G401.6 (cell line): ENCODE measurements around the gene RNF123.

ENCODE experiments used
- FAIRE-seq: peaks from 2 replicates; lab custom pipeline; 2012; peaks lifted over from hg19 to GRCh38; lab: Jason Lieb, UNC

The RNF123 gene

GRCh38 chr3:49659756-49660155 is 29.6 kb upstream of the RNF123 start:
- FAIRE-seq, result no peak

GRCh38 chr3:49661281-49661680 is 28.1 kb upstream of the RNF123 start:
- no peak for FAIRE-seq

GRCh38 chr3:49662021-49662420 is 27.3 kb upstream of the RNF123 start:
- no peak for FAIRE-seq

- no peak for FAIRE-seq
These were observed 26.5 kb upstream of the RNF123 start for GRCh38 chr3:49662720-49663413.

- FAIRE-seq, result no peak
These were observed 25.5 kb upstream of the RNF123 start for GRCh38 chr3:49663831-49664230.

GRCh38 chr3:49664300-49664699 is 25.1 kb upstream of the RNF123 start:
- FAIRE-seq, result no peak

- no peak for FAIRE-seq
These were observed 23.4 kb upstream of the RNF123 start for GRCh38 chr3:49665822-49666519.

GRCh38 chr3:49666592-49666991 is 22.8 kb upstream of the RNF123 start:
- no peak for FAIRE-seq

- FAIRE-seq, result no peak
These were observed 21.5 kb upstream of the RNF123 start for GRCh38 chr3:49667701-49668413.

- no peak for FAIRE-seq
These were observed 21.0 kb upstream of the RNF123 start for GRCh38 chr3:49668414-49668797.

GRCh38 chr3:49668861-49669260 is 20.5 kb upstream of the RNF123 start:
- no peak for FAIRE-seq

- FAIRE-seq, result no peak
These were observed 20.0 kb upstream of the RNF123 start for GRCh38 chr3:49669352-49669751.

- FAIRE-seq, result no peak
These were observed 18.4 kb upstream of the RNF123 start for GRCh38 chr3:49670940-49671290.

GRCh38 chr3:49671291-49672288 is 17.8 kb upstream of the RNF123 start:
- FAIRE-seq, result peak; percentile 91

- FAIRE-seq, result no peak
These were observed 16.1 kb upstream of the RNF123 start for GRCh38 chr3:49673121-49673714.

GRCh38 chr3:49673715-49674496 is 15.5 kb upstream of the RNF123 start, which contains the start of gene APEH:
Gene APEH, plus strand, starts transcription at chr3:49674351. Its CDS starts 51 bp downstream, at chr3:49674402.
- FAIRE-seq, result peak; percentile 97

GRCh38 chr3:49674497-49674983 is 14.8 kb upstream of the RNF123 start:
- no peak for FAIRE-seq

- no peak for FAIRE-seq
These were observed 13.4 kb upstream of the RNF123 start for GRCh38 chr3:49675912-49676311.

- FAIRE-seq, result no peak
These were observed 8.7 kb upstream of the RNF123 start for GRCh38 chr3:49680493-49681231.

- FAIRE-seq, result no peak
These were observed 8.2 kb upstream of the RNF123 start for GRCh38 chr3:49681232-49681522.
